Astrocyte of the spinal cord (primary cell): ENCODE results near the gene LRBA.

Experiments used
- DNase-seq: peaks from one replicate; pipeline ENCODE4 v3.0.0; 2011; ENCODE audit warnings: low read depth, low spot score
- H3K4me3 ChIP-seq: 2 replicates; pipeline ENCODE4 v1.5.1; 2011; ENCODE audit warnings: low read depth, mild to moderate bottlenecking, low read length, moderate library complexity
- CTCF ChIP-seq: IDR thresholded peaks from 2 replicates; pipeline ENCODE4 v1.5.1; 2012; ENCODE audit warnings: low read depth, mild to moderate bottlenecking, low read length, inconsistent platforms
- in situ Hi-C: cut with HindIII; loops from 2 replicates; pipeline ENCODE4 v1.10.0; 2017; ENCODE audit warnings: low sequenced_read_pairs

Gene LRBA

GRCh38 chr4:150278206-150278605, 736.9 kb downstream of the LRBA start:
- no peak for TF ChIP-seq CTCF
- H3K4me3 ChIP-seq, result no peak overlapping the region
- in situ Hi-C loops, result no loop called here
- DNase-seq, result no peak

GRCh38 chr4:150268444-150268843, 746.6 kb downstream of the LRBA start:
- in situ Hi-C loops, result no loop called here
- no peak for TF ChIP-seq CTCF
- no peak overlapping the region for H3K4me3 ChIP-seq
- DNase-seq, result no peak

- no peak for TF ChIP-seq CTCF
- H3K4me3 ChIP-seq, result no peak overlapping the region
- DNase-seq, result no peak
- in situ Hi-C loops, result no loop called here
Measured at GRCh38 chr4:150265806-150266205, 749.3 kb downstream of the LRBA start.

- no peak overlapping the region for H3K4me3 ChIP-seq
- DNase-seq, result no peak
- TF ChIP-seq CTCF, result no peak
- in situ Hi-C loops, result no loop called here
Measured at GRCh38 chr4:150264595-150265161, 750.4 kb downstream of the LRBA start.

GRCh38 chr4:150262611-150263010, 752.5 kb downstream of the LRBA start:
- in situ Hi-C loops, result no loop called here
- no peak overlapping the region for H3K4me3 ChIP-seq
- no peak for TF ChIP-seq CTCF
- no peak for DNase-seq

GRCh38 chr4:150261571-150261970, 753.5 kb downstream of the LRBA start:
- DNase-seq, result no peak
- no peak overlapping the region for H3K4me3 ChIP-seq
- TF ChIP-seq CTCF, result no peak
- in situ Hi-C loops, result no loop called here
